Uterus (tissue), 2 donors: ENCODE measurements around the gene BCOR.

Experiments
- CTCF ChIP-seq, 4 experiments: fragments of 200-600 bp in 2 of 4; fragments of 450-650 bp in 2 of 4; sonication (generic) in 2 of 4; IDR thresholded peaks; one replicate each; pipeline ENCODE4 v1.5.1; 2016 to 2019; ENCODE audit warnings: antibody characterized with exemption in 4 of 4, mild to moderate bottlenecking in 2 of 4, moderate library complexity in 1 of 4
- POLR2A ChIP-seq, 2 donors: fragments of 450-650 bp; IDR thresholded peaks; one replicate each; pipeline ENCODE4 v1.6.1; 2016; ENCODE audit warnings: antibody characterized with exemption in 2 of 2, mild to moderate bottlenecking in 1 of 2, moderate library complexity in 1 of 2

- no peak for TF ChIP-seq CTCF (IDR thresholded peaks at IDR 0.05)
- no peak for TF ChIP-seq POLR2A (IDR thresholded peaks at IDR 0.05)
Observed at GRCh38 chrX:40104630-40104984, 6.8 kb upstream of the BCOR start.
